Esophagus (tissue), 2 donors: ENCODE results near the gene IL5RA. TPM values are rescaled to one million over a fixed set of nuclear protein-coding genes. Genes with fewer than 3 reads are reported as not detected.

Source experiments
- H3K27ac ChIP-seq, 2 donors: one replicate each; pipeline ENCODE4 v1.5.1; 2013; ENCODE audit warnings: low read depth in 2 of 2, mild to moderate bottlenecking in 2 of 2, inconsistent platforms in 1 of 2, low read length in 1 of 2, moderate library complexity in 1 of 2
- H3K27me3 ChIP-seq, 2 donors: one replicate each; pipeline ENCODE4 v1.6.1; 2013; ENCODE audit warnings: low read length in 2 of 2, control low read depth in 1 of 2, mild to moderate bottlenecking in 1 of 2; ENCODE audit not compliant: insufficient read depth in 2 of 2, control insufficient read depth in 1 of 2
- H3K36me3 ChIP-seq, 2 donors: one replicate each; pipeline ENCODE4 v1.6.1; 2013; ENCODE audit warnings: low read length in 1 of 2; ENCODE audit not compliant: control insufficient read depth in 2 of 2, insufficient read depth in 2 of 2
- H3K4me1 ChIP-seq, 2 donors: one replicate each; pipeline ENCODE4 v1.6.1; 2013; ENCODE audit warnings: low read length in 1 of 2; ENCODE audit not compliant: control insufficient read depth in 2 of 2, insufficient read depth in 2 of 2
- H3K4me3 ChIP-seq, 2 donors: one replicate each; pipeline ENCODE4 v1.5.1; 2013; ENCODE audit warnings: low read length in 2 of 2, mild to moderate bottlenecking in 2 of 2, low read depth in 1 of 2, moderate library complexity in 1 of 2
- H3K9me3 ChIP-seq, 2 donors: one replicate each; pipeline ENCODE4 v1.6.1; 2013; ENCODE audit warnings: mild to moderate bottlenecking in 2 of 2, low read depth in 1 of 2, low read length in 1 of 2, moderate library complexity in 1 of 2; ENCODE audit not compliant: control insufficient read depth in 2 of 2, insufficient read depth in 1 of 2
- WGBS, 2 donors: extraction: QIAGEN DNeasy Blood & Tissue Kit; methylation state at CpG; one replicate each; pipeline ENCODE4 v1.1.7; 2013; 5-methylcytosine and 5-hydroxymethylcytosine counted together
- polyA plus RNA-seq, 2 donors: library from polyadenylated mRNA; stranded (reverse); fragments of 200-250 nt; gene quantifications; one replicate each; pipeline ENCODE4 v1.2.3, GENCODE V29; 2013
- donor health status: healthy with polysubstance abuse.
- donor health status: Bipolar disorder and iron deficiency.

IL5RA gene
- polyA plus RNA-seq, 2 donors, result 0.02 TPM; not detected in 1

GRCh38 chr3:3109407-3110298, 521 bp downstream of the IL5RA start:
- no peaks in the 10 kb centered on the region for H3K36me3 ChIP-seq
- no peaks in the 10 kb centered on the region for H3K27me3 ChIP-seq
- H3K27ac ChIP-seq, result no peak overlapping the region
- 38 to 43% methylated on average over 11 of the region's 11 CpGs for WGBS, 2 donors
- H3K4me1 ChIP-seq, result no peaks in the 10 kb centered on the region
- H3K9me3 ChIP-seq, result no peaks in the 10 kb centered on the region
- no peak overlapping the region for H3K4me3 ChIP-seq

DNA sequence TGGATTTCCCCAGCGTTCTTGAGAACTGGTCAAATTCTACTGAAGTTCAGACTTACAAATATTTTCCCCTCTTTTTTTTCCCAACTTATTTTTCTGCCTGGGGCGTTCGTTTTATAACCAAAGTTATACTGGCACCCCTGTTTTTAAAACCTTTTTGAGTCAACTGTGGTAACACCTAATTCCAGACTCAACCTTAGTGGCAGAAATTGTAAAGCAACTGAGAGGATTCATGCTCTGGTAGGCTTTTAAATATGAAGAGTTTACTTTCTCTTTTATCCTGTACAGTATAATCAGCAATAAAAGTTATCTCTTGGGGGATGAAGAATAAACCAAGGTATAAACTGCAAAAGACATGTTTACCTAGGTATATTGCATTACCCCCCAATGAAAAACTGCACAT, 2.3 kb downstream of the IL5RA start:
- no peaks in the 10 kb centered on the region for H3K4me1 ChIP-seq
- H3K27me3 ChIP-seq, result no peaks in the 10 kb centered on the region
- 77 to 84% methylated on average over 3 of the region's 3 CpGs for WGBS, 2 donors
- H3K36me3 ChIP-seq, result no peaks in the 10 kb centered on the region
- H3K4me3 ChIP-seq, result no peak overlapping the region
- H3K9me3 ChIP-seq, result no peaks in the 10 kb centered on the region
- no peak overlapping the region for H3K27ac ChIP-seq

DNA sequence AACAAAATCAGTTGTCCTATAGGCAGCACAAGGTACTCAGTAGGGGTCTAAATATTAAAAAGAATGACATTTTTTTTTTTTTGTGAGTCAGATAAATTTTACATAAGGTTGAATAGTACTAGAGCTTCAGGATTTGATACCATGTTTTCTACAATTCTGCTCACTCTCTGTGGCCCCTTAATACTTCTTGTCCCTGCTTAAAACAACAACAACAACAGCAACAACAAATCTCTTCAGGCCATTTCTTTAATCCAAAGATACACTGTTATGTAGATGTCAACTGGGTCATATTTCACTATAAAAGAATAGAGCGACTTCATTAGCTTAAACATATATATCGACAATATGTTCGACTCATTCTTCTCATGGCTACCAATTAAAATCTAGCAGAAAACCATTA, 3.0 kb downstream of the IL5RA start:
- 98% methylated on average over 3 of the region's 3 CpGs for WGBS, 2 donors
- H3K27me3 ChIP-seq, result no peaks in the 10 kb centered on the region

DNA sequence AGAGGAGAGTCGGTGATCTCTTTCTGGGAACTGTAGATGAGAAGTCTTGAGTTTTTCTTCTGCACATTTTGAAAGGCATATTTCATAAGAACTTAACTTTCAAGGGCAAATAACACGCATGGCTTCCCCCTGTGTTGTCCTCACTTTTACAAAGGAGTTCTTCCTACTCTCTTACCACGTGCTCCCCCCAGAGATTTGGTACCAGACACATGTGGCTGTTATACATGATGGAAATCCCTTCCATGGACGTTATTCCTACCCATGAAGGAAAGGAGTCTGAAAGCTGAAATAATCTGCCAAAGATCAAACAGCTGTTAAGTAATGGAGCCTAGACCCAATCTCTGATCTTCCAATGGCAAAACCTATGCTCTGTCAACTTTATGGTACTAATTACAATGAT, 4.4 kb downstream of the IL5RA start:
- Histone ChIP-seq H3K27me3 (no peaks in the 10 kb centered on the region), H3K4me1 (no peaks in the 10 kb centered on the region), H3K4me3 (no peak overlapping the region), H3K27ac (no peak overlapping the region), H3K9me3 (no peaks in the 10 kb centered on the region), H3K36me3 (no peaks in the 10 kb centered on the region)
- 67 to 77% methylated on average over 4 of the region's 4 CpGs for WGBS, 2 donors

More for the DNA sequence above, 3.0 kb downstream of the IL5RA start:
- H3K4me3 ChIP-seq, result no peak overlapping the region
- H3K9me3 ChIP-seq, result no peaks in the 10 kb centered on the region
- no peaks in the 10 kb centered on the region for H3K36me3 ChIP-seq
- no peak overlapping the region for H3K27ac ChIP-seq
- no peaks in the 10 kb centered on the region for H3K4me1 ChIP-seq

DNA sequence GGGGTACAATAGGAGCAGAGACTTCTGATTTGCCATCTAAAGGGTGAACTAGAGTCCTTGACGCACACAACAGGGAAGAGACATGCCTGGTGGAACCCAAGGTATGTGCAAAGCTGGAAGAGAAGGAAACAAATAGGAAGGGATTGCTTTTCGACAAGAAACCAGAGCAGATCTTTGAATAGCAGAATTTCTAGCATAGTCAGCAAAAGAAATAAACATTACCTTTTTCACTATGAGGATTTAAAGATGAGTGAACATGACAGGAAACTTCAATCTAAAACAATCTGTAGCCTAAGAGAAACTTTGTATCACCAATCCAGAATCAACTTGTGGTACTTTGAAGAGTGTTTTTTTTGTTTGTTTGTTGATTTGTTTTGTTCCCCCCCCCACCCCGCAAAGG, 4.9 kb downstream of the IL5RA start:
- H3K27me3 ChIP-seq, result no peaks in the 10 kb centered on the region
- no peaks in the 10 kb centered on the region for H3K4me1 ChIP-seq
- no peak overlapping the region for H3K27ac ChIP-seq
- 83 to 87% methylated on average over 3 of the region's 3 CpGs for WGBS, 2 donors
- no peak overlapping the region for H3K4me3 ChIP-seq
- no peaks in the 10 kb centered on the region for H3K9me3 ChIP-seq
- no peaks in the 10 kb centered on the region for H3K36me3 ChIP-seq

GRCh38 chr3:3102751-3103150, 7.4 kb downstream of the IL5RA start:
- 87 to 90% methylated on average over 6 of the region's 6 CpGs for WGBS, 2 donors
- H3K27me3 ChIP-seq, result no peaks in the 10 kb centered on the region
- H3K27ac ChIP-seq, result no peak overlapping the region
- H3K4me3 ChIP-seq, result no peak overlapping the region
- no peaks in the 10 kb centered on the region for H3K36me3 ChIP-seq
- no peaks in the 10 kb centered on the region for H3K4me1 ChIP-seq
- no peaks in the 10 kb centered on the region for H3K9me3 ChIP-seq

DNA sequence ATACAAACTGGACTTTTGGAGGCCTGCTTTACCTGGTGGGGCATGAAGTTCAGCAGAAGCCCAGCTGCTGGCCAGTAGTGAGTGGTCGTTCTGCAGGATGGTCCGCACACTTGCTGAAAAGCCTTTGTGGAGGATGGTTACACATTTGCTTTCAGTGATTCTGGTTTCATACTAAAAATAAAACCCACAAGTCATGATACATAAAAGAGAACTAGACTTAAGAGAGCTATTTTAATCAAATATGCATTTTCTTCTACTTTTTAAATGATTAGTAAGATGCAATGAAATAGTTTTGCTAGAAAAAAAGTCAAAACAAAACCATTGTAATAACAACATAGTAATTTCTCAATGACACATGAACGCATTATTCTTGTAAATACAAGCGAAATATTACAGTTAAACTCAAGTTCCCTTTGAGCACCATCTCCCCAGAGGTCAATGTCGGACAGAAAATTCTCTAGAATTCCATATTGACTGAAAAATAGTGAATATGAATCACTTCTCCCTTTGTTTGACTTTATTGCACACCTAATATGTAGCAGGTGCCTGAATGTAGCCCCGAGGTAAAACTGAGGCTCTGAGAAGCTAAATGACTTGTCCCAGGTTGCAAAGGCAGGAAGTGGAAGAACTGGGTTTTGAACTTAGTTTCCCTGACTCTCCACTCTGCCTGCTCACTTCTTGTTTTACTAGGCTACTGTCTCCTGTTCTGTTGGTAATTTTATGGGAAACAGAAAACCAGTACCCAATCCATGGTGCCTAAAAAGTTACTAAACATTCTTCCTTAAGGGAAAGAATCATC, 8.3 kb downstream of the IL5RA start:
- H3K4me3 ChIP-seq, result no peak overlapping the region
- H3K9me3 ChIP-seq, result no peaks in the 10 kb centered on the region
- 77 to 82% methylated on average over 6 of the region's 6 CpGs for WGBS, 2 donors
- H3K27ac ChIP-seq, result no peak overlapping the region
- no peaks in the 10 kb centered on the region for H3K4me1 ChIP-seq
- no peaks in the 10 kb centered on the region for H3K27me3 ChIP-seq
- H3K36me3 ChIP-seq, result no peaks in the 10 kb centered on the region

GRCh38 chr3:3097958-3098357, 12.2 kb downstream of the IL5RA start:
- Histone ChIP-seq H3K27me3 (no peaks in the 10 kb centered on the region), H3K4me1 (no peaks in the 10 kb centered on the region), H3K36me3 (no peaks in the 10 kb centered on the region), H3K27ac (no peak overlapping the region), H3K9me3 (no peaks in the 10 kb centered on the region), H3K4me3 (no peak overlapping the region)
- 67% methylated on average over 4 of the region's 4 CpGs for WGBS, 2 donors

GRCh38 chr3:3089017-3089416, 21.2 kb downstream of the IL5RA start:
- Histone ChIP-seq H3K4me3 (no peak overlapping the region), H3K4me1 (no peaks in the 10 kb centered on the region), H3K27ac (no peak overlapping the region), H3K36me3 (no peaks in the 10 kb centered on the region), H3K9me3 (no peaks in the 10 kb centered on the region), H3K27me3 (no peaks in the 10 kb centered on the region)
- 60 to 65% methylated on average over 4 of the region's 4 CpGs for WGBS, 2 donors
